ENCODE measurements around the gene ELOB.

GRCh38 chr16:2761472-2761871 is 15.6 kb downstream of the ELOB start:
- no peak for TF ChIP-seq POLR2A (IDR thresholded peaks at IDR 0.05; ENCODE audit: low read depth, low read length)
- TF ChIP-seq SPI1 (IDR thresholded peaks at IDR 0.05; ENCODE audit: low read depth, low read length): no peak
- TF ChIP-seq POLR2AphosphoS5 (IDR thresholded peaks at IDR 0.05; ENCODE audit: low read depth, low read length): no peak
- TF ChIP-seq TAF1 (IDR thresholded peaks at IDR 0.05; ENCODE audit: low read depth, low read length): no peak

Measured in GM12891 (cell line).